RWPE2 (cell line): ENCODE results near the gene TMEM229B.

Experiments used
- ATAC-seq: fragments of 200-7000 bp; cut with Tn5 transposase; 3 replicates; pipeline ENCODE4 v1.9.1; 2021; ENCODE audit warnings: low read depth
- DNase-seq: peaks from one replicate; pipeline ENCODE4 v3.0.0-alpha.2; 2020; ENCODE audit warnings: low spot score
- H3K27ac ChIP-seq: fragments of 450-650 bp; 2 replicates; pipeline ENCODE4 v1.5.1; 2017; ENCODE audit warnings: mild to moderate bottlenecking; ENCODE audit not compliant: poor library complexity, severe bottlenecking
- H3K27me3 ChIP-seq: fragments of 250-450 bp; sonication (Bioruptor Pico); 2 replicates; pipeline ENCODE4 v1.5.1; 2021; ENCODE audit warnings: mild to moderate bottlenecking, moderate library complexity; ENCODE audit not compliant: insufficient read depth, poor library complexity, severe bottlenecking
- H3K36me3 ChIP-seq: fragments of 250-450 bp; sonication (Bioruptor Pico); 2 replicates; pipeline ENCODE4 v1.5.1; 2020; ENCODE audit warnings: low read depth, mild to moderate bottlenecking, moderate library complexity
- H3K4me1 ChIP-seq: fragments of 250-450 bp; sonication (Bioruptor Pico); 2 replicates; pipeline ENCODE4 v1.5.1; 2021; ENCODE audit warnings: mild to moderate bottlenecking, moderate library complexity; ENCODE audit not compliant: insufficient read depth, poor library complexity, severe bottlenecking
- H3K4me3 ChIP-seq: fragments of 250-450 bp; sonication (Bioruptor Pico); 2 replicates; pipeline ENCODE4 v1.5.1; 2021; ENCODE audit warnings: mild to moderate bottlenecking, moderate library complexity; ENCODE audit not compliant: severe bottlenecking
- H3K9me3 ChIP-seq: fragments of 250-450 bp; sonication (Bioruptor Pico); 2 replicates; pipeline ENCODE4 v1.5.1; 2021; ENCODE audit warnings: mild to moderate bottlenecking, moderate library complexity; ENCODE audit not compliant: severe bottlenecking
- TF ChIP-seq, protein P1 (sequence below): fragments of 450-650 bp; IDR thresholded peaks from one replicate; pipeline ENCODE4 v1.5.1; 2017; ENCODE audit warnings: mild to moderate bottlenecking, moderate library complexity; ENCODE audit not compliant: poor library complexity, severe bottlenecking

TMEM229B gene

DNA sequence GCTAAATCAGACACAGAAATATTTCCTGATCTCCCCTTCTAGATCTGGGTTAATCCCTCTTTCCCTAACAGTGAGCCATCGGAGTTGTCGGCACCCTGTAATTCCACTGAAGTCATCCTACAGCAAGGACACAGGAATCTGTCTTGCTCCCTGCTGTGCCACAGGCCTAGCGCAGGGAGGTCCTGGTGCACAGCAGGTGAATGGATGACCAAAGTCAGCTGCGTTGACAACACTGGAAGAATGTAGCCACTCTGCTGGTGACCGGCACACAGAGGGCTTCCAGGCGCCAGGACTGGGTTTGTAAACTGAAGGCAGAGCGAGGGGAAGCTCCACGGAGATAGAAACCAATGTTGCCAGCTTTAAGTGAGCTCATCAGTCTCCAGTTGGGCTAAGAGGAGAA, 23.6 kb downstream of the TMEM229B start:
- Histone ChIP-seq H3K36me3 (no peaks in the 10 kb centered on the region), H3K4me3 (no peak overlapping the region), H3K27ac (no peak overlapping the region), H3K4me1 (no peaks in the 10 kb centered on the region), H3K27me3 (no peaks in the 10 kb centered on the region), H3K9me3 (no peaks in the 10 kb centered on the region)
- no peak for DNase-seq
- TF ChIP-seq, protein P1, sequence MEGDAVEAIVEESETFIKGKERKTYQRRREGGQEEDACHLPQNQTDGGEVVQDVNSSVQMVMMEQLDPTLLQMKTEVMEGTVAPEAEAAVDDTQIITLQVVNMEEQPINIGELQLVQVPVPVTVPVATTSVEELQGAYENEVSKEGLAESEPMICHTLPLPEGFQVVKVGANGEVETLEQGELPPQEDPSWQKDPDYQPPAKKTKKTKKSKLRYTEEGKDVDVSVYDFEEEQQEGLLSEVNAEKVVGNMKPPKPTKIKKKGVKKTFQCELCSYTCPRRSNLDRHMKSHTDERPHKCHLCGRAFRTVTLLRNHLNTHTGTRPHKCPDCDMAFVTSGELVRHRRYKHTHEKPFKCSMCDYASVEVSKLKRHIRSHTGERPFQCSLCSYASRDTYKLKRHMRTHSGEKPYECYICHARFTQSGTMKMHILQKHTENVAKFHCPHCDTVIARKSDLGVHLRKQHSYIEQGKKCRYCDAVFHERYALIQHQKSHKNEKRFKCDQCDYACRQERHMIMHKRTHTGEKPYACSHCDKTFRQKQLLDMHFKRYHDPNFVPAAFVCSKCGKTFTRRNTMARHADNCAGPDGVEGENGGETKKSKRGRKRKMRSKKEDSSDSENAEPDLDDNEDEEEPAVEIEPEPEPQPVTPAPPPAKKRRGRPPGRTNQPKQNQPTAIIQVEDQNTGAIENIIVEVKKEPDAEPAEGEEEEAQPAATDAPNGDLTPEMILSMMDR, result no peak
- no peak for ATAC-seq

DNA sequence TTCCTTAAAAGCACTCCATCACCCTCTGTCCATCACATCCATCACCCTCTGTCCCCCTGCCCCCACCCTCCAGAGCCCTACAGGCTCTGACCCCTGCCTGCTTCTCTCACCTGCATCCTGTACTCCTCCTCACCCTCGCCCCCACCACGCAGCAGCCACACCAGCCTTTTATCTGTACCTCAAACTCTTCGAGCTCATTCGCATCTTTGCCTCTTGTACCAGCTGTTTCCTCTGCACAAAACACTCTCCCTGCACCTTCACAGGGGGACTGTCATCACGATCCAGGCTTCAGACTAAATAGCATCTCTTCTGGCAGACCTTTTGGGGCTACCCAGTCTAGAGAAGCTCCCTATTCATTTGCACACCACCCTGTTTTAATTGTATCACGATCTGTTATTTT, 24.1 kb downstream of the TMEM229B start:
- no peaks in the 10 kb centered on the region for H3K27me3 ChIP-seq
- no peaks in the 10 kb centered on the region for H3K36me3 ChIP-seq
- DNase-seq (no peak), ATAC-seq (no peak)
- no peaks in the 10 kb centered on the region for H3K4me1 ChIP-seq
- H3K9me3 ChIP-seq, result no peaks in the 10 kb centered on the region
- TF ChIP-seq, protein P1, result no peak
- no peak overlapping the region for H3K4me3 ChIP-seq
- no peak overlapping the region for H3K27ac ChIP-seq

DNA sequence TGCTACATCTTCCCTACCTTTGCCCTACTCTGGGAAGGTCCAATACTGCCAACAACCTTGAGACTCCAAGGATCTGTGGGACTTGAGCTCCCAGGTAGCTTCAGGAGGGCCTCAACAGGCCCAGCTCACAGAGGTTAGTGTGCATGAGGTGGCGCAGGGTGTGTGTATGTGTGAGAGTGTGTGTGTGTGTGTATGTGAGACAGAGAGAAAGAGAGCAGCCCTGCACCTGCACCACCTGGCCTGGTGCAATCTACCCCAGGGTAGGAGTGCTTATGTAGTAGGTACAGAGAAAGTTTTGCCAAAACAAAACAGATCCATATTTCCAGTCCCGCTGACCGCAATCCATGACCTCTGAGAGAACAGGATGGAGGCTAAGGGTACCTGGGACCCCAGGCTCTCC, 24.6 kb downstream of the TMEM229B start:
- DNase-seq (no peak), ATAC-seq (no peak)
- TF ChIP-seq, protein P1, result no peak
- Histone ChIP-seq H3K36me3 (no peaks in the 10 kb centered on the region), H3K4me3 (no peak overlapping the region), H3K4me1 (no peaks in the 10 kb centered on the region), H3K9me3 (no peaks in the 10 kb centered on the region), H3K27ac (no peak overlapping the region), H3K27me3 (no peaks in the 10 kb centered on the region)

DNA sequence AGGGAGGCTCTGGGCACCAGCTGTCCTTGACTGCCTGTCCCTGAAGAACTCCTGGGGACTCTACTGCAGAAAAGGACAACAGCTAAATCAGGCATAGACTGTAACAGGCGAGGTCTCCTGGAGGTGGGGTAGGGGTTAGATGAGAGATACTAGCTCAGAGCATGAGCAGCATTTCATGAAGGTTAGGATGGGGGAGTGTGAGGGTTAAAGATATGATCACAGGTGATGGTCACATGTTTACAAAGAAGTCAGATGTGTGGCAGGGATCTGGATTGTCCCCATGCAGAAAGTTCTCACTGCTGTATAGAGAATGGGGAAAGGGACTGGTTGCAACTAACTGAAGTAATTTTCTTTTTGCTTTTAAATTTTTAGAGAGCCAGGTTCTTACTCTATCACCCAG, 26.5 kb downstream of the TMEM229B start:
- H3K36me3 ChIP-seq, result no peaks in the 10 kb centered on the region
- DNase-seq, result no peak
- H3K9me3 ChIP-seq, result no peaks in the 10 kb centered on the region
- no peaks in the 10 kb centered on the region for H3K4me1 ChIP-seq
- no peaks in the 10 kb centered on the region for H3K27me3 ChIP-seq
- H3K27ac ChIP-seq, result no peak overlapping the region
- H3K4me3 ChIP-seq, result no peak overlapping the region
- TF ChIP-seq, protein P1, result no peak
- no peak for ATAC-seq

DNA sequence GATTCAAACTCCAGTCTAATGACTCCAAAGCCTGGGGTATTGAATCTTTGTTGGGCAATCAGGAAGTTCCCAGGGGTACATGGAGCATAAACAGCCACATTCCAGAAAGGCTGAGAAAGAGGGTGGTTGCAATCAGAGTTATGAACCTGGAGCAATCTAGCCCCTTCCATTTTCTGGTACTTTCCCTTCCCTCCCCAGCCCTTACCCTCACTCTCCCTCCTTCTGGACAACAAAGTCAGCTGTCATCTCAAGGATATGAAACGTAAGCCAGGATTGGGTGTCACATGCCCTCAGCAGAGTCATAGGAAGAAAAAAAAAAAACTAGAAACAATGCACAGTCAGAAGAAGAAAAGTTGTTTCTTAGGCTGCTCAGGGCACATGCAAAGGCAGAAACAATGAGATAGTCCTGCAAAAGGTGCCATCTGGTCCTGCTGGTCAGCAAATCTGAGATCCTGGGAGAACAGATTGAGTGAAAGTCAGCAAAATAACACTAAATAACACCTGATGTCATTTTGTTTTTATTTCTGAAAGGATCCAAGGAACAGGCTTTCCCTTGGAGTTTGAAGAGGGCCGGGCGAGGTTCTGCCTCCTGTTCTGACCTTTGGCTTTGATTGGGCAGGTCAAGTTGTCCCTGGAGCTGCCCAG, 27.1 kb downstream of the TMEM229B start:
- no peaks in the 10 kb centered on the region for H3K36me3 ChIP-seq
- H3K4me1 ChIP-seq, result no peaks in the 10 kb centered on the region
- no peaks in the 10 kb centered on the region for H3K27me3 ChIP-seq
- ATAC-seq (peak; percentile 41), DNase-seq (no peak)
- H3K27ac ChIP-seq, result no peak overlapping the region
- H3K9me3 ChIP-seq, result peaks cover 3% of the 10 kb centered on the region
- H3K4me3 ChIP-seq, result no peak overlapping the region
- TF ChIP-seq, protein P1, result no peak
